A549 (cell line): ENCODE data around the gene COG5. TPM values are rescaled to one million over a fixed set of nuclear protein-coding genes. Genes with fewer than 3 reads are reported as not detected.
"Not testable (repeated sequence)": the region's sequence is repeated elsewhere in the genome, so short reads cannot be mapped to it uniquely, and the experiment has no call there.

Experiments used
- ATAC-seq, 2 experiments: fragments of 200-7000 bp in 1 of 2; fragments of >200 bp in 1 of 2; cut with Nextera tagmentation in 1 of 2; cut with Tn5 transposase in 1 of 2; 3 replicates each; pipeline versions ENCODE4 v1.8.0 to v1.9.1; 2018 to 2020; ENCODE audit warnings: mild to moderate bottlenecking in 1 of 2, moderate library complexity in 1 of 2
- CTCF ChIA-PET: fragments of 300-600 bp; sonication (Branson Sonifier 250); formaldehyde crosslinking; extraction: SDS; loops from one replicate; lab custom pipeline; 2021; ENCODE audit warnings: antibody characterized with exemption, inconsistent platforms; lab: Yijun Ruan, JAX
- POLR2A ChIA-PET: fragments of 350-600 bp; formaldehyde crosslinking; extraction: SDS; loops from one replicate; lab custom pipeline; 2021; ENCODE audit warnings: antibody characterized with exemption, inconsistent platforms; lab: Yijun Ruan, JAX
- DNase-seq, 2 experiments: peaks; one replicate each; pipeline versions ENCODE4 v3.0.0 to v3.0.0-alpha.2; 2011 to 2016; ENCODE audit warnings: low read depth in 1 of 2, low spot score in 1 of 2
- FAIRE-seq: peaks from 2 replicates; lab custom pipeline; 2011; peaks lifted over from hg19 to GRCh38; lab: Jason Lieb, UNC
- H3K27ac ChIP-seq, 2 experiments: fragments of >200 bp; sonication (Bioruptor Twin); formaldehyde crosslinking; 3 replicates each; pipeline ENCODE4 v1.5.1; 2016 to 2017
- H3K4me1 ChIP-seq: fragments of >200 bp; sonication (Bioruptor Twin); formaldehyde crosslinking; 3 replicates; pipeline ENCODE4 v1.6.1; 2016
- H3K4me2 ChIP-seq: fragments of >200 bp; sonication (Bioruptor Twin); formaldehyde crosslinking; 3 replicates; pipeline ENCODE4 v1.6.1; 2016
- H3K4me3 ChIP-seq: fragments of >200 bp; sonication (Bioruptor Twin); formaldehyde crosslinking; 3 replicates; pipeline ENCODE4 v1.5.1; 2016
- H3K9me3 ChIP-seq: fragments of >200 bp; sonication (Bioruptor Twin); formaldehyde crosslinking; 3 replicates; pipeline ENCODE4 v1.6.1; 2016
- CBX2 ChIP-seq: fragments of 200-600 bp; sonication (generic); IDR thresholded peaks from 2 replicates; pipeline ENCODE4 v1.6.1; 2016; ENCODE audit warnings: low read depth, mild to moderate bottlenecking, borderline replicate concordance
- CHD2 ChIP-seq: fragments of 150-350 bp; IDR thresholded peaks from 2 replicates; pipeline ENCODE4 v1.6.1; 2014; ENCODE audit warnings: low read length; ENCODE audit not compliant: partially characterized antibody
- E2F6 ChIP-seq: IDR thresholded peaks from 2 replicates; pipeline ENCODE4 v1.6.1; 2012; ENCODE audit warnings: low read depth, borderline replicate concordance
- ELK1 ChIP-seq: fragments of 150-350 bp; IDR thresholded peaks from 2 replicates; pipeline ENCODE4 v1.6.1; 2014; ENCODE audit warnings: low read depth, mild to moderate bottlenecking, low read length
- FOSB ChIP-seq: fragments of 250-450 bp; sonication (Bioruptor Pico); IDR thresholded peaks from 2 replicates; pipeline ENCODE4 v1.5.0; 2020; ENCODE audit warnings: mild to moderate bottlenecking, moderate library complexity
- FOXS1 ChIP-seq: fragments of 250-450 bp; sonication (Bioruptor Pico); IDR thresholded peaks from 2 replicates; pipeline ENCODE4 v1.5.0; 2020; ENCODE audit warnings: mild to moderate bottlenecking, moderate library complexity
- HMGXB4 ChIP-seq: fragments of 250-450 bp; sonication (Bioruptor Pico); IDR thresholded peaks from 2 replicates; pipeline ENCODE4 v1.5.0; 2021; ENCODE audit warnings: mild to moderate bottlenecking, moderate library complexity, borderline replicate concordance
- HOXB13 ChIP-seq: fragments of 250-450 bp; sonication (Bioruptor Pico); IDR thresholded peaks from 2 replicates; pipeline ENCODE4 v1.5.0; 2020; ENCODE audit warnings: low read depth, mild to moderate bottlenecking, moderate library complexity
- HOXB5 ChIP-seq: fragments of 250-450 bp; sonication (Bioruptor Pico); IDR thresholded peaks from 2 replicates; pipeline ENCODE4 v1.5.0; 2020; ENCODE audit warnings: mild to moderate bottlenecking, moderate library complexity
- KDM1A ChIP-seq: fragments of 200-600 bp; sonication (generic); IDR thresholded peaks from 2 replicates; pipeline ENCODE4 v1.6.1; 2016; ENCODE audit warnings: low read depth, mild to moderate bottlenecking
- KDM5A ChIP-seq: fragments of 200-600 bp; sonication (generic); IDR thresholded peaks from 2 replicates; pipeline ENCODE4 v1.6.1; 2016; ENCODE audit warnings: antibody characterized with exemption, mild to moderate bottlenecking
- MAX ChIP-seq: IDR thresholded peaks from 2 replicates; pipeline ENCODE4 v1.6.1; 2012
- MAZ ChIP-seq: fragments of 150-350 bp; IDR thresholded peaks from 2 replicates; pipeline ENCODE4 v1.6.1; 2014; ENCODE audit warnings: antibody characterized with exemption, low read depth, low read length, borderline replicate concordance
- MYC ChIP-seq: IDR thresholded peaks from 2 replicates; pipeline ENCODE4 v1.6.1; 2012; ENCODE audit warnings: mild to moderate bottlenecking, inconsistent platforms, low read length, improper control_type of control experiment, borderline replicate concordance
- NPAS2 ChIP-seq: fragments of 250-450 bp; sonication (Bioruptor Pico); IDR thresholded peaks from 2 replicates; pipeline ENCODE4 v1.8.0; 2022; ENCODE audit warnings: mild to moderate bottlenecking, moderate library complexity, borderline replicate concordance
- PBX3 ChIP-seq: IDR thresholded peaks from 2 replicates; pipeline ENCODE4 v1.6.1; 2012
- POLR2A ChIP-seq: IDR thresholded peaks from 2 replicates; pipeline ENCODE4 v1.6.1; 2012; ENCODE audit warnings: mild to moderate bottlenecking, low read length
- POLR2AphosphoS2 ChIP-seq: conservative IDR thresholded peaks from 2 replicates; pipeline ENCODE4 v1.6.1; 2012; ENCODE audit warnings: low read length, improper control_type of control experiment, inconsistent platforms
- RARB ChIP-seq: fragments of 250-450 bp; sonication (Bioruptor Pico); IDR thresholded peaks from 2 replicates; pipeline ENCODE4 v1.8.0; 2021; ENCODE audit warnings: mild to moderate bottlenecking, moderate library complexity
- SREBF2 ChIP-seq: fragments of 450-650 bp; IDR thresholded peaks from 2 replicates; pipeline ENCODE4 v1.6.1; 2014; ENCODE audit warnings: mild to moderate bottlenecking, moderate library complexity
- TP53 ChIP-seq: fragments of 250-450 bp; sonication (Bioruptor Pico); IDR thresholded peaks from 2 replicates; pipeline ENCODE4 v1.5.0; 2021; ENCODE audit warnings: mild to moderate bottlenecking, moderate library complexity
- ZNF302 ChIP-seq: fragments of 250-450 bp; sonication (Bioruptor Pico); IDR thresholded peaks from 2 replicates; pipeline ENCODE4 v1.9.0; 2021; ENCODE audit warnings: inconsistent platforms, mild to moderate bottlenecking, moderate library complexity
- WGBS: methylation state at CpG from one replicate; pipeline ENCODE4 v1.1.6; 2017; ENCODE audit errors: missing lambda C conversion rate; 5-methylcytosine and 5-hydroxymethylcytosine counted together
- polyA plus RNA-seq, 4 experiments: library from polyadenylated mRNA; depleted of rRNA in 3 of 4; stranded (reverse); fragments of >200 nt; fragmentation: RNase III in 1 of 4; extraction: RNeasy Plus Mini Kit Qiagen cat#74134 plus additional on column Dnase treatment in 1 of 4; gene quantifications; 2 replicates in 3 of 4; 3 replicates in 1 of 4; pipeline ENCODE4 v1.2.3, GENCODE V29; 2011 to 2017

The COG5 gene
- polyA plus RNA-seq, 2 of the 4 experiments (the other 2 are of a cell fraction) = 22.5 to 44.0 TPM

- FAIRE-seq (no peak), ATAC-seq (no peak), DNase-seq (no peak)
- TF ChIP-seq HOXB13 (CRISPR knock-in tag) (no peak), ZNF302 (CRISPR knock-in tag) (no peak), RARB (CRISPR knock-in tag) (no peak), KDM1A (no peak), MAX (no peak), MYC (no peak), FOXS1 (CRISPR knock-in tag) (no peak)
- H3K9me3 ChIP-seq = no peaks in the 10 kb centered on the region
- CTCF ChIA-PET = interaction anchor here (0.6 to 1.5 kb wide), 3 partner anchors 23 to 654 kb away, joined by 3 read pairs; no protein-coding TSS in a partner anchor
- 86% methylated on average over 5 of the region's 5 CpGs for WGBS
- H3K4me1 ChIP-seq = no peaks in the 10 kb centered on the region
- H3K27ac ChIP-seq = no peak overlapping the region
- no peak overlapping the region for H3K4me2 ChIP-seq
- POLR2A ChIA-PET = no interaction called here
- H3K4me3 ChIP-seq = no peak overlapping the region
Observed at GRCh38 chr7:107224374-107225223, 339.1 kb downstream of the COG5 start.

- DNase-seq, ATAC-seq, H3K4me3 ChIP-seq, FAIRE-seq, H3K9me3 ChIP-seq, H3K4me2 ChIP-seq, H3K27ac ChIP-seq, H3K4me1 ChIP-seq: not testable (repeated sequence)
- ChIA-PET POLR2A (interaction anchor here (0.7 kb wide), 1 partner anchor 48 kb away, joined by 12 read pairs; no protein-coding TSS in a partner anchor), CTCF (interaction anchor here (0.7 to 2.0 kb wide), 2 partner anchors 12 to 1350 kb away, joined by 5 to 6 read pairs; no protein-coding TSS in a partner anchor)
- WGBS = 93% methylated on average over 6 of the region's 6 CpGs
Observed at GRCh38 chr7:107220806-107221205, 342.9 kb downstream of the COG5 start.

- no peak overlapping the region for H3K4me3 ChIP-seq
- H3K27ac ChIP-seq = no peak overlapping the region
- POLR2A ChIA-PET = interaction anchor here (0.7 kb wide), 1 partner anchor 49 kb away, joined by 12 read pairs; no protein-coding TSS in a partner anchor
- no peaks in the 10 kb centered on the region for H3K4me1 ChIP-seq
- DNase-seq (no peak), FAIRE-seq (no peak), ATAC-seq (no peak)
- WGBS = 89% methylated on average over 5 of the region's 5 CpGs
- TF ChIP-seq KDM1A = no peak
- no peak for TF ChIP-seq SREBF2
- no peak for TF ChIP-seq CBX2
- TF ChIP-seq POLR2A = no peak
- TF ChIP-seq KDM5A = no peak
- no peak for TF ChIP-seq HMGXB4 (CRISPR knock-in tag)
- TF ChIP-seq NPAS2 (CRISPR knock-in tag) = no peak
- no peak for TF ChIP-seq TP53 (CRISPR knock-in tag)
- TF ChIP-seq FOSB = no peak
- no peak for TF ChIP-seq POLR2AphosphoS2
- no peak for TF ChIP-seq MAZ
- TF ChIP-seq CHD2 = no peak
- TF ChIP-seq E2F6 = no peak
- no peak for TF ChIP-seq HOXB5 (CRISPR knock-in tag)
- TF ChIP-seq ELK1 = no peak
- no peak for TF ChIP-seq PBX3
- TF ChIP-seq MYC = no peak
- CTCF ChIA-PET = interaction anchor here (2.0 kb wide), 1 partner anchor 11 kb away, joined by 6 read pairs; no protein-coding TSS in a partner anchor
- no peaks in the 10 kb centered on the region for H3K9me3 ChIP-seq
- no peak overlapping the region for H3K4me2 ChIP-seq
Observed at GRCh38 chr7:107220356-107220755, 343.4 kb downstream of the COG5 start.
